ENCODE data around the gene MAGI2.
"Not testable (repeated sequence)": the region's sequence is repeated elsewhere in the genome, so short reads cannot be mapped to it uniquely, and the experiment has no call there.

Gene MAGI2

GRCh38 chr7:79051915-79052314 is 401.6 kb downstream of the MAGI2 start:
- no peak for DNase-seq (ENCODE audit: low read depth in 2 of 2)

GRCh38 chr7:79050603-79051002 is 402.9 kb downstream of the MAGI2 start:
- DNase-seq (ENCODE audit: low read depth in 2 of 2): no peak

GRCh38 chr7:79046061-79046460 is 407.4 kb downstream of the MAGI2 start:
- DNase-seq (ENCODE audit: low read depth in 2 of 2): no peak

GRCh38 chr7:79037001-79037400 is 416.5 kb downstream of the MAGI2 start:
- no peak for DNase-seq (ENCODE audit: low read depth in 2 of 2)

- DNase-seq (ENCODE audit: low read depth in 2 of 2): no peak
These were observed 417.1 kb downstream of the MAGI2 start for GRCh38 chr7:79036356-79036755.

- no peak for DNase-seq (ENCODE audit: low read depth in 2 of 2)
These were observed 417.6 kb downstream of the MAGI2 start for GRCh38 chr7:79035858-79036257.

GRCh38 chr7:79034730-79035129 is 418.7 kb downstream of the MAGI2 start:
- DNase-seq (ENCODE audit: low read depth in 2 of 2): no peak

GRCh38 chr7:79019711-79020110 is 433.8 kb downstream of the MAGI2 start:
- DNase-seq (ENCODE audit: low read depth in 2 of 2): not testable (repeated sequence)

- no peak for DNase-seq (ENCODE audit: low read depth in 2 of 2)
These were observed 441.5 kb downstream of the MAGI2 start for GRCh38 chr7:79011921-79012320.

- no peak for DNase-seq (ENCODE audit: low read depth in 2 of 2)
These were observed 443.8 kb downstream of the MAGI2 start for GRCh38 chr7:79009647-79010046.

- no peak for DNase-seq (ENCODE audit: low read depth in 2 of 2)
These were observed 444.7 kb downstream of the MAGI2 start for GRCh38 chr7:79008786-79009185.

- no peak for DNase-seq (ENCODE audit: low read depth in 2 of 2)
These were observed 457.5 kb downstream of the MAGI2 start for GRCh38 chr7:78996013-78996412.

- no peak for DNase-seq (ENCODE audit: low read depth in 2 of 2)
These were observed 460.1 kb downstream of the MAGI2 start for GRCh38 chr7:78993341-78993740.

GRCh38 chr7:78985509-78985908 is 468.0 kb downstream of the MAGI2 start:
- no peak for DNase-seq (ENCODE audit: low read depth in 2 of 2)

GRCh38 chr7:78983483-78983882 is 470.0 kb downstream of the MAGI2 start:
- DNase-seq (ENCODE audit: low read depth in 2 of 2): no peak

- DNase-seq (ENCODE audit: low read depth in 2 of 2): no peak
These were observed 483.0 kb downstream of the MAGI2 start for GRCh38 chr7:78970440-78970916.

GRCh38 chr7:78968951-78969350 is 484.5 kb downstream of the MAGI2 start:
- no peak for DNase-seq (ENCODE audit: low read depth in 2 of 2)

GRCh38 chr7:78967561-78967960 is 485.9 kb downstream of the MAGI2 start:
- DNase-seq (ENCODE audit: low read depth in 2 of 2): not testable (repeated sequence)

GRCh38 chr7:78967046-78967445 is 486.4 kb downstream of the MAGI2 start:
- no peak for DNase-seq (ENCODE audit: low read depth in 2 of 2)

- DNase-seq (ENCODE audit: low read depth in 2 of 2): no peak
These were observed 494.0 kb downstream of the MAGI2 start for GRCh38 chr7:78959477-78959876.

- no peak for DNase-seq (ENCODE audit: low read depth in 2 of 2)
These were observed 498.1 kb downstream of the MAGI2 start for GRCh38 chr7:78955329-78955728.

GRCh38 chr7:78953726-78954363 is 499.6 kb downstream of the MAGI2 start:
- no peak for DNase-seq (ENCODE audit: low read depth in 2 of 2)

- DNase-seq (ENCODE audit: low read depth in 2 of 2): no peak
These were observed 500.4 kb downstream of the MAGI2 start for GRCh38 chr7:78953090-78953489.

- DNase-seq (ENCODE audit: low read depth in 2 of 2): no peak
These were observed 513.8 kb downstream of the MAGI2 start for GRCh38 chr7:78939669-78940068.

Measured in stimulated activated CD8-positive, alpha-beta memory T cell treated with anti-CD3 and anti-CD28 coated beads, Interleukin-7, amount 100 ng/mL, for 4 hours (primary cell).